NCI-H446 treated with DMSO at 0.1 percent for 48 hours (cell line): Measurements from ENCODE around the gene SUGCT.
"Not testable (repeated sequence)": the region's sequence is repeated elsewhere in the genome, so short reads cannot be mapped to it uniquely, and the experiment has no call there.

ENCODE experiments used
- DNase-seq: peaks from one replicate; lab custom pipeline; 2025; lab: John Stamatoyannopoulos, UW

SUGCT gene

DNA sequence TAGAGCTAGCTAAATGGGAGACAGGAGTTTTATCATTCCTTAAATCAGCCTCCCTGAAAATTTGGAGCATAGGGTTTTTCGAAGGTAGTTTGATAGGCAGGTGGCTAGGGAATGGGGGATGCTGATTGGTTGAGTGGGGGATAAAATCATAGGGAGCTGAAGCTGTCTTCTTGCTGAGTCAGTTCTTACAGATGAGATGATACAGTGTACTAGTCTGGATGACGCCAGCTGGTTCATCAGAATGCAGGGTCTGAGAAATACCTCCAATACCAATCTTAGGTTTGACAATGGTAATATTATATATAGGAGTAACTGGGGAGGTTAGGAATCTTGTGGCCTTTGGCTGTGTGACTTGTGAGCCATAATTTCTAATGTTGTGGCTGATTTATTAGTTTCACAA lies 271.2 kb downstream of the SUGCT start:
- no peak for DNase-seq

DNA sequence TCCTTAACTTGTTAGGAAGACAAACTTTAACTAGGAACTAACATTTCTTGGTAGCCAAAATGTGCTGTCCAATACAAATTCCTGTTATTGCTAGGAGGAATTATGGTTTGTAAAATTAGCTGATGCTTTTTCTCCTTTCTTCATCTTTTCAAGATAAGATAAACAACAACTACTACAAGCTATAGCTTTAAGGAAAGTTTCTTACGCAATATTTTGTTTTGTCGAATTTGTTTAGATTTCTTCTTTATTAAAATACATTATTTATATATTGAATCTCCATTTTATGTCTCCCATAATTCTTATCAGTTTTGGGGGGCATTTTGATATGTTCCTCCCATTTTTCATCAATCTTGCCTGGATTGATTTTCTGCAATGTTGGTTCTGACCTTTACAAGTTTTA lies 277.5 kb downstream of the SUGCT start:
- DNase-seq: no peak

DNA sequence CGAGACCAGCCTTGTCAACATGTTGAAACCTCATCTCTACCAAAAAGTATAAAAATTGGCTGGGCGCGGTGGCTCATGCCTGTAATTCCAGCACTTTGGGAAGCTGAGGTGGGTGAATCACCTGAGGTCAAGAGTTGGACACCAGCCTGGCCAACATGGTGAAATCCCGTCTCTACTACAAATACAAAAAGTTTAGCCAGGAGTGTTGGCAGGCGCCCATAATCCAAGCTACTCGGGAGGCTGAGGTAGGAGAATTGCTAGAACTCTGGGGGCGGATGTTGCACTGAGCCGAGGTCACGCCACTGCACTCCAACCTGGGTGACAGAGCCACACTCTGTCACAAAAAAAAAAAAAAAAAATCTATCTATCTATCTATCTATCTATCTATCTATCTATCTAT lies 279.9 kb downstream of the SUGCT start:
- not testable (repeated sequence) for DNase-seq

DNA sequence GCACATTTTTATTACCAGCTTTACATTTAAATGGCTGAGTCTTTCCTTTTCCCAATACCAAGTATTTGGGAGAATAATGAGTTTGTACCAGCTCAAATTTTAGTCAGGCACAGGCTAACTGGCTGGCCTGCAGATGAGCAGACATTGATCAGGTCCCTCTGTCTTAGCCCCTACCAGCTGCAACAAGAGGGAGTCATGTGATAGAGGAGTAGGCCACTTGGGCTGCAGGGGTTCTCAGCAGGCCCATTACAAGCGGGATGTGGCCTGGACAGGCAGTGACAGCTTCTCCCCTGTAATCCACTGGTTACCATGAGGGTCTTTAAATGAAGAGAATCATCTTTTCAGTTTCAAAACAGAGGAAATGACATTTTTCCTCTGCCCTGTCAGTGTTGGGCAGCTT lies 283.6 kb downstream of the SUGCT start:
- DNase-seq: no peak

DNA sequence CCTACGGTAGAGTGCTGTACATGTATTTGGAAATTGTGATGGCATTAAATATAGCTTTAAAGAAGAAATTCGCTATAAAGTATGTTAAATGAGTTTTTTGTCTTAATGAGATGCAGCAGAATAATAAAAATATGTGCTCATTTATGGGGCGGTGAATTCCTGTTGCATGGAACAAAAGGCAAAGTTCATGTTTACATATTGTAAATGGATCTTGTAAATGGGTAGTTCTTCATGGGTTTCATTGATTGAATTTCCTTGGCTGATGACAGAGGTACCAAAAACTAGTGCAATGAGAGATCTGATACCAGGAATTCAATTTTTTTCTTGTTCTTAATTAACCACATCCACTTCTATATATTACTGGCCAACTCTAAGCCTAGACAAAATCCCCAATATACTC lies 284.2 kb downstream of the SUGCT start:
- DNase-seq: no peak

DNA sequence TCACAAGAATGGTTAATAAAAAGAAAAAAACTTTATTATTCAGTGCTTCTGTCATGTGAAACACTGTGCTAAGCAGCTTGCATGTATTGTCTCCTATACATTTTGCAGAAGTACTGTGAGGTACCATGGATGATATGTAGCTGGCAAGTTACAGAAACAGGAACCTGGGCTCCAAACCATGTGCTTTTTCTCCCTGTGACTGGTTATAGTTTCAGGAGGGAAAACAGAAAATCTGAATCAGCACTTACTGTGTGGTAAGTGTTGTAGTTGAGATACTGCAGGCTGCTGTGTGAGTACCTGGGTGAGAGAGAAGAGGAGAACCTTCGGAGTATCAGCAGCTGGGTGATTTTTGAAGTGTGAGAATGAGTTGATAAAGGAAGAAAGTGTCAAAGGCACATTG lies 285.0 kb downstream of the SUGCT start:
- DNase-seq: no peak

DNA sequence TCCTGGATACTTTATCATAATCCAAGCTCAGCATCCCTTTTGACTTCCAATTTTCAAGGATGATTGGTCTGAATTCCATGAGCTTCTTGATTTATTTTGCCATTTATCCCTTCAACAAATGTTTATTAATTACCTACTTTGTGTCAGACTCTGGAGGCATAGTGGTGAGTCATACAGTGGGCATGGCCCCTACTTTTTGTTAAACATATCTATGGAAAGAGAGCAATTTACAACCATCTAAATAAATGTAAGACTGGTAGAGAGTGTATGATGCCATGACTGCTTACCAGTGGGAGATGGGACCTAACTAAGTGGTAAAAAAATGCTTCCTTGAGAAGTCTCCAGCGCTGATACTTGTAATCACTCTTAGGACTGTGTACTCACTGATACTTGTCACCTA lies 286.6 kb downstream of the SUGCT start:
- no peak for DNase-seq

DNA sequence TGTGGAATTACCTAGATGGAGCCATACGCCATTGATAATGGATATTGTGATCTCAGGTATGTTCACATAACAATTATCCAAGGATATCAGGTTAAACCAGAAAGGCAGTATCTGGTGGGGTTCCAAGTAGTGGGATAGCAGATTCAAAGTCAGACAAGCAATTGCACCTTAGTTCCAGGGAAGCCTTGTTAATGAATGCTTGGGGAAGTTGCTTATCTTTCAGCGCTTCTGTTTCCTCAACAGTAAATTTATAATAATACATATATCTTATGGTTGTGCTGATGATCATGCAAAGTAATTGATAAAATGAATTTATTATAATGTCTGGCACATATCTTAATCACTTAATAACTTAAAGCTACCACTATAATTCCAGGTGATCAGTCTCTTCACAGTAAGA lies 290.9 kb downstream of the SUGCT start:
- DNase-seq: no peak

DNA sequence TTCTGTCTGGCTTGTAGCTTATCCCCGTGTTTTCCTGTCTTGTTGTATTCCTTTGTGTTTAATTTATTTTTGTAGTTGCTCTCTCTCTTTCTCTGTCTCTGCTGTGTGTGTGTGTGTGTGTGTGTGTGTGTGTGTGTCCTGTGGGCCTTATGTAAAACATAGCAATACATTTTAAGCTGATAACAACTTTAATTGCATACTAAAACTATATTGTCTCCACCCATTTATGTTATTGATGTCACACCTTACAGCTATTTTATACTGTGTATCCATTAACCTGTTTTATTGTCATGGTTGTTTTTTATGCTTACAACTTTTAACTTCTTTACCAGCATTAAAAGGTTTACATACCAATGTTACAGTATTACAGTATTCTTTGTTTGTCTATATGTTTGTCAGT lies 293.6 kb downstream of the SUGCT start:
- DNase-seq: no peak

DNA sequence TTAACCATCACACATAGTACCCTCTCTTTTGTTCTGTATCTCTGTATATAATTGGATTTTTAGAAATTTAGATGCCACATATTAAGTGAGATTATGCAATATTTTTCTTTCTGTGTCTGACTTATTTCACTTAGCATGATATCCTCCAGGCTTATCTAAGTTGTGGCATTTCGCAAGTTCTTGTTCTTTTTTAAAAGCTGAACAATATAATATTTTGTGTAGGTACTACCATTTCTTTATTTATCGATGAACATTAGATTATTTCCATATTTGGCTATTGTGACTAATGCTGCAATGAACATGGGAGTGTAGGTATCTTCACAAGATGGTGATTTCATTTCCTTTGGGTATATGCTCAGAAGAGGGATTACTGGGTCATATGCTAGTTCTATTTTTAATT lies 295.0 kb downstream of the SUGCT start:
- no peak for DNase-seq

DNA sequence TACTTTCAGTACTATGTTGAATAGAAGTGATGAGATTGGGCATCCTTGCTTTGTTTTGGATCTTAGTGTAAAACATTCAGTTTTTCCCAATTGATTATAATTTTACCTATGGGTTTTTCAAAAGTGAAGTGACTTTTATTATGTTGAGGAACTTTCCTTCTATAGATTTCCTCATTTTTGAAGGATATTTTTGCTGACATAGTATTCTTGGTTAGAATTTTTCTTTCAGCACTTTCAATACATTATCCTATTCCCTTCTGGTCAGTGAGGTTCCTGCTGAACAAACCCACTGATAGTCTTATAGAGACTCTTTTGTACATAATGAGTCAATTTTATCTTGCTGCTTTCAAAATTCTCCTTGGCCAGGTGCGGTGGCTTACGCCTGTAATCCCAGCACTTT lies 297.2 kb downstream of the SUGCT start:
- no peak for DNase-seq

DNA sequence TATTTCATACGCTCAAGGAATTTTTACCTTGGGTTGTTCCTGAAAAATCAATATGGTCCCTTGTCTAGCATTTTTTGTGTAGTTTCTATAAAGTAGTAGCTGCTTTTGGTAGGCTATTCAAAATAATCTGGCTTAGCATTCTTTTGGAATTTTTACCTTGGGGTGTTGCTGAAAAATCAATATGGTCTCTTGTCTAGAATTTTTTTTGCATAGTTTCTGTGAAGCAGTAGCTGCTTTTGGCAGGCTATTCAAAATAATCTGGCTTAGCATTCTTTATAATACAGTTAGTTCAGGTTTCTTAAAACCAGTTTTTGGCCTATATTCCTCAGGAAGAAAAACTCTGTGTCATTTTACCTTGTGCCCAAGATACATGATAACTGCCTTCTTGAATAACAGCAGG lies 301.9 kb downstream of the SUGCT start:
- no peak for DNase-seq

DNA sequence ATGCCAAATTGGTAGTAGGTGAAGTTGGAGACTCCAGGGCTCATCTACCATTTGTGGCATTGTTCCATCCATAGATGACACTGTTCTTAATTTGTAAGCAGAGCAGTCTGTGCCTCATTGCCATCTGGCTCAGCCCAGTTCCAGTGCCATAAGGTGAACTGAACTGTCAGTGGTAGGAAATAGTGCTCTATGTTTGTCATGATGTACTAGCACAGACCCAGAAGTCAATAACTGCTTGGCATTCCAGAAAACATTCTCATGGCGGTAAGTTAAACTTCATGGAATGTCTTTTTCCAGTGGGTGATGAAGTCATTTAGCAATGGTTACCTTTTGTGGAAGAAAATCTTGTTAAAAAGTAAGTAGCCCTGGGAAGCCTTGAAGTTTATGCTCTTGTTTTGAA lies 302.7 kb downstream of the SUGCT start:
- DNase-seq: no peak

DNA sequence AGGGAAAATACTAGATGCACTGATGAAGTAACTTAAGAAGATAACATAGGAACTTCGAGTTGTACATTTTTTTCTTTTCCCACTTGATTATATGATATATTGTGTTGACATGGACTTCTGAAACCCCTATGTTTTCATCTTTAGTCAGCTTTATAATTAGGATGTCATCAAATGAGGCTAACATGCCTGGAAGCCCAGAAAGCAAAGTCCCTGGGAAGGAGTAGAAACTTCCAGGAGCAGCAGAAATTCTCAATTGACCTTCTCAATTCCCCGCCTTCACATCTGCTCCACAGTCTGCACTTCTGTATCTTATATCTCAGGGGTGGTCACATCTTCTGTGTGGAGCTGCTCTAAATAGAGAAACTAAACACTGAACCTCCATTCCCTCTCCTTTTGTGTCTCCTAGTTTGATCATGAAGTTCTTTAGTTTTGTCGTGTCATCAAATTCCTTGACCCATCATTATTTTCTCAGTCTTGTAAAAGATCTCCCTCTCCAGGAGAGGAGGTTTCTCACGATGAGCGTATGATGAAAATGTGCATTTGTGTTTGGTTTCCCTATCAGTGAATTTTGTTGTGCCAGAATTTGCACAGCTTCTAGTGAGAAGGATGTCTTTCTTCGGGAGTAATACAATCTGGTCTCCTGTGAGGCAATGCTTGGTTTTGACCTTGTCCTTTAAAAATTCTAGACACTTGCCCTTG lies 303.3 kb downstream of the SUGCT start:
- DNase-seq: no peak

DNA sequence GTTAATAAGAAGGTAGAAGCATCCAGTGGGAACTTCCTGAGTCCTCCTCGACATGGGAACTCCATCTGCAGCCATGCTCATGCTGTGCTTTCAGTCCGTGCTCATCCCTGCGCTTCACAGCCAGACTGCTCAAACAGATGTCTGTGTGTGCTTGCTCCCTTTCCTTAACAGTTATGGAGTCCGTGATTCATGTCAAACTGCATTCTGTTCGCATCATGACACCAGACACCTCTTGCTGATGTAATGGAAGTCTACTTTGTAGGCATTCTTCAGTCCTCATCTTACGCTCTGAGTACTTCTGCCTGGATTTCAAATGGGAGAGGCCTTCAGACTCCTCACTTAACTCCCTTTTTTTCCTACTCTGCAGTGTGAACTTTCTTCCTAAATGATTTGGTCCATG lies 304.9 kb downstream of the SUGCT start:
- DNase-seq: no peak

DNA sequence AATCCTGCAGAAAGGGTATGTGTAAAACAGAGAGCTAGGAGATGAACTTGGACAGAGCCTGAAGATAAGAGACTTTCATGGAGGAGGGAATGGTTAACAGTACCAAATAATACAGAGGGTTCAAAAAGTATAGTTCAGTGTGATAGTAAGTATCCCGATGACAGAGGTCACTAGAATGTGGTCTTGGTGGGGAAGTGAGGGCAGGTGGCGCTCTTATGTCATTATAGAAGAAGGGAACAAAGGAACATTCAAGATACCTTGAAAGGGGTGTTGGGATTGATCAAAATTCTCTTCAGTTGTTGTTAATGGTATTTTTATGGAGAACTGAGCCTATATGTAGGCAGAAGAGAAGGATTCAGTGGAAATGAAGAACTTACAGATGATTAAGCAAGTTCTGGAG lies 312.5 kb downstream of the SUGCT start:
- DNase-seq: no peak

DNA sequence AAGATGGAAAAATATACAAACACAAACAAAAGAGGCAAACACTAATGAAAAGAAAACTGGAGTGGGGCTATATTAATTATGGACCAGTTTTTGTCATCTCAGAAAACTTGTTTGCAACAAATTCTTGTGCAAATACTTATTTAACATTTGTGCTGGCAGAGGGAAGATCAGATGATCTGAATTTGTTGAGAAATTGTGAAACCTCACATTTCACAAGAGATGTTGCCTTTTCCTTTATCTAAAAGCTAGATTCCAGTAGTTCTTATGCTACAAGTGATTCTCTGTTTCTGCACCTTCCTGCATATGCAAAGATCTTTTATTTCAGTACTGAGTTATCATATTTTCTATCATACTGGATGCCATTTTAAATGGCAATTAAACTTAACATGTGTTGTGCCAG lies 320.7 kb downstream of the SUGCT start:
- no peak for DNase-seq

DNA sequence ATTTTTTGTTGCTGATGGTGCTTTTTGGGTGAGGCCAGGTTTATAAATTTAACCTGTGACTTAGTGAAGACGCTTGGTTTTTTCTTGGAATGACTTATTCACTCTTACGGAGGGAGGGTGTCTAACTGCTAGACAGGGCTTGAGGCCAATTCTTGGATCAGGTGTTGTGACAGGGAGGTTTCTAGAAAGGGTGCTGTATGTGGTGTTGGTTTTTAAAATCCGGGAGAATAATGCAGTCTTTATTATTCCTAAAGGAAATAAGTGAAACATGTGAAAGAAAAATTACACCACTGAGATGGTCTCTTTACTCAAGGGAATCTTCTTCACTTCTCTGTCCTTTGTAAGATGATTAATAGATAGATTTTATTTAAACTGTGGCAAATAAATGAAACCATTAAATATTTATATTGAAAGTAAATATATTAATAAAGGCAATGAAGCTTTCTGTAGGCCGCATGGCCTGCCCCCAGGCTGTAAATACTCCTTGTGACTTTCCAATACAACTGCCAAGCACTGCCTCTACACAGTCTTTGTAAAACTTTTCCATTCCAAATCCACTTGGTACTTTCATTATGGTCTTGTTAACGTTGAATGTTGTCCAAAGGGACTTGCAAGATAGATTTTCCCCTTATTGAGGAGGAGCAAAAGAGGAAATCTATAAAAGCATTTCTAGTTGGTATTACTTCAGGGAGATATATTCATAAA lies 323.1 kb downstream of the SUGCT start:
- DNase-seq: no peak

DNA sequence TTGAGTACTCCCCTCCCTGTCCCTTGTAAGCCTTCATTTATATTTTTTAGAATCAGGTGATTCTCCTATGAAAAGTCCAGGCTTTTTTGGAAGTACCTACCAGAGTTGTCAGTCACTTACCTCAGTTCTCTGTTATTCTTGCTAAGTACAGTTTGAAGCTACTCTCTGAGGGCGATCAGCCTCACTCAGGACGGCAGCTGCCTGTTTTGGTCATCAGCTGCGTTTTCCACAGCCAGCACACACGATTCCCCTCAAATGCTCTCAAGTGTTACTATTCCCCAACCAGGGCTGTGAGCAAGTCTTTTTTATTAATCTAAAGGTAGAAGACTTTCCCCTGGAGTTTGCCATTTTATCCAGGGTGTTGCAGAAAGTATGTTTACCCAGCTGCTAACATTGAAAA lies 328.6 kb downstream of the SUGCT start:
- DNase-seq: no peak

DNA sequence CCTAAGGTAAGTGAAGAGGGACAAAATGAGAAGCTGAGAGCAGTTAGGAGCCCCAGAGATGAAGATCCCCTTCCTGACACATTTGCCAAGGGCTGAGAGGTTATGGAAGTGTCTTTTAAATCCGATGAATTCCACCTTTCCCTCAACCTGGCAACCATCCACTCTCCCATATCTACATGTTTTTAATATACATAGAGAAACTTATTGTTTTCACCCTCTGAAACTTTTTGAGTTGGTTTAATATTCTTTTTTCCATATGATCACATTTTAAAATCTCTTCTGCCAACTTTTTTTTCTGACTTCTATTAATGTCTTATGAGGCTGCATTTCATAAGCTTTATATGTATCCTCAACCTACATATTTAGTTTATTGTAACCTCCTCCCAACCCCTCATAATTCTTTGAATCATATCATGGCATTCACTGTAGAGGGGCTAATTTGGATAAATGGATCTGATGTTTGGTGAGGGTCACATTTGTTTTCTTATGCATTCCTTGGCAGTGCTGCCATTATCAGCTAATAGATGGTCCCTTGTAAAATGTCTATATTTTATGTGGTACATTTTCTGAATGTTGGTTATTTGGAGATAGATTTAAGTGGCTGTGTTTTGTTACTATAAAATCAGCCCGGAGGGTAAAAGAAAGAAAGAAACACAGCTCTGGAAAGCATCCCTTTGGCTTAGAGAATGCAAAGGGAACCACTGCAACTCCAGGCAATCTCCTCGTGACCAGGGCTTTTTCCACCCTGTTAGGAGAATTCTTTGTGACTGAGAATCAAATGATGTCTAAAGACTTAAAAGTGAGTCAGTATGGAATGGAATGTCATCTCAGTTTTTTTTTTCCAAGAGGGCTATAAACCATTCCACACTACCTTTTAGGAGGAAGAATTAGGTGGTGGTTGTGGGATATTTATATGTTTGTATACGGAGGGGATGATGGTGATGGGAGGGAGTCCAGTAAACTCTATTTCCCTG lies 334.4 kb downstream of the SUGCT start:
- no peak for DNase-seq

DNA sequence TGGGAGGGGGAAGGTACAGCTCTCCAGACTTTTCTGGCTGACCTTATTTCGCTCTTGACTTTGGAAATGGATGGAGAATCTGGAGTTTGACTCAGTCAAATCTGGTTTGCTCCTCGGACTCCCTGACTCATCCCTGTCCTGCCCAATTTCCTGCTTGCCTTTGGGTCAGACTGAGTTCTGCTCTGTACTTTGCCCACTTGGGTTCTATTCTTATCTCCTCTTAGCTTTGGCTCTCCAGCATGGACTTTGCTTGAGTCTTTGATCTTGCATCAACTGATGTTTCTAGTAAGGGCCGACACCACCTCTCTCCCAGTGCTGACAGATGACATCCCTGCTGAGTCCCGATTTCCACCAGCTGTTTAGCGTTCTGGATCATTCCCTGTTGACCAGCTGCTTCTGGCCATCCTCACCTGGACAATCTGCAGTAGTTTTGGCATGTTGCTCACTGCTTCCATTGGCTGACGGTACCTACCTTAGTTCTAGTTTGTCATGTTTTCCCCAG lies 335.3 kb downstream of the SUGCT start:
- no peak for DNase-seq

DNA sequence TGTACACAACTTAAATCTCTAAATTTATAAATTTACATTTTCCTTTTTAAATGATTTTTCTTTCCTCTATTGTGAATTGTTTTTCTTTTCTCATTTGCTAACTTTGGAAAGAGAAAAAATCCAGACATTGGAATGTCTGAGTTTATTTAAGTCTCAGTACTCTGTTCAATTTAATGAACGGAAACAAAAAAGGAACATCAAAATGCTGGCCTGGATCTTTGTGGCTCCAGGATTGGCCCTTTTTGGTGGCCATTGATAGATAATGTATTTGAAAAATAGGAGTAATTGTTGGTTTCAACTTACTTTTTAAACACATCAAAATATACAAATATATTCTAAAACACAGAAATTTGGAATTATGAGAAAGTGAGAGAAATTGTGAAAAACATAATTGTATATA lies 336.0 kb downstream of the SUGCT start:
- no peak for DNase-seq

DNA sequence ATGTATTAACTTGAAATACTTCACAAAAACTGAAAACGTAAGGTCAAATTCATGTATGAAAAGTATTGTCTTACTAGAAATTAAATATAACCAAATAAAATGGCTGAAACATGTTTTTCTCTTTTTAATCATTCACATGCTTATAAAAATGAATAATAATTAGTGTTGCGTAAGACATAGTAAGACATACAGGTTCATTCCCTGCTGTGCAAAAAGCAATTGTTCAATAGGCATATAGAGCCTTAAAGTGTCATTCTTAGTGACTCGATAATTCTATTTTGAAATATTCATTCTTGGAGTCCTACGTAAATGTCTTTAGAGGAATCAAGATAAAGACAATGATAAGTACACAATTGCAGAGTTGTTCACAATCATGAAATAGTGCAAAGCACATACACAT lies 337.1 kb downstream of the SUGCT start:
- no peak for DNase-seq
